HepG2 (cell line): ENCODE measurements around the gene CASS4. TPM values are rescaled to one million over a fixed set of nuclear protein-coding genes. Genes with fewer than 3 reads are reported as not detected.

ENCODE experiments used
- ATF6 ChIP-seq: sonication (generic); formaldehyde crosslinking; conservative IDR thresholded peaks from 2 replicates; pipeline ENCODE4 v1.4.0; 2020; ENCODE audit warnings: missing genetic modification reagents
- BCL6 ChIP-seq: IDR thresholded peaks from 2 replicates; pipeline ENCODE4 v1.6.1; 2016; ENCODE audit warnings: missing genetic modification reagents, missing compliant biosample characterization
- CBX2 ChIP-seq, 2 experiments: fragments of 200-600 bp in 1 of 2; sonication (generic); formaldehyde crosslinking in 1 of 2; IDR thresholded peaks; 2 replicates each; pipeline versions ENCODE4 v1.7.0 to v1.8.1; 2018 to 2022; ENCODE audit warnings: low read depth in 2 of 2, low read length in 1 of 2, mild to moderate bottlenecking in 1 of 2, missing genetic modification reagents in 1 of 2
- CC2D1A ChIP-seq: sonication (generic); formaldehyde crosslinking; IDR thresholded peaks from 2 replicates; pipeline ENCODE4 v1.8.1; 2023; ENCODE audit warnings: mild to moderate bottlenecking, missing genetic modification reagents
- ETV5 ChIP-seq: IDR thresholded peaks from 2 replicates; pipeline ENCODE4 v1.6.1; 2018; ENCODE audit warnings: missing biosample characterization, missing genetic modification reagents, inconsistent platforms, borderline replicate concordance
- HOXA3 ChIP-seq: sonication (generic); formaldehyde crosslinking; IDR thresholded peaks from 2 replicates; pipeline ENCODE4 v1.5.0; 2020; ENCODE audit warnings: missing genetic modification reagents
- HOXA7 ChIP-seq: sonication (generic); formaldehyde crosslinking; IDR thresholded peaks from 2 replicates; pipeline ENCODE4 v1.8.1; 2022; ENCODE audit warnings: mild to moderate bottlenecking, missing genetic modification reagents, moderate library complexity
- IRF2 ChIP-seq: IDR thresholded peaks from 2 replicates; pipeline ENCODE4 v1.6.1; 2018; ENCODE audit warnings: missing genetic modification reagents, missing compliant biosample characterization
- NFKBIZ ChIP-seq: IDR thresholded peaks from 2 replicates; pipeline ENCODE4 v1.6.1; 2018; ENCODE audit warnings: missing genetic modification reagents, missing compliant biosample characterization
- RARG ChIP-seq: sonication (generic); formaldehyde crosslinking; IDR thresholded peaks from 2 replicates; pipeline ENCODE4 v1.4.0; 2020; ENCODE audit warnings: low read depth, mild to moderate bottlenecking, missing genetic modification reagents
- RBAK ChIP-seq: sonication (generic); formaldehyde crosslinking; IDR thresholded peaks from 2 replicates; pipeline ENCODE4 v1.5.1; 2020; ENCODE audit warnings: mild to moderate bottlenecking, missing genetic modification reagents
- RCOR2 ChIP-seq: IDR thresholded peaks from 2 replicates; pipeline ENCODE4 v1.6.1; 2016; ENCODE audit warnings: missing biosample characterization, missing genetic modification reagents
- SKI ChIP-seq: fragments of 450-650 bp; IDR thresholded peaks from one replicate; pipeline ENCODE4 v1.6.1; 2018; ENCODE audit warnings: mild to moderate bottlenecking; ENCODE audit not compliant: partially characterized antibody
- SRF ChIP-seq: IDR thresholded peaks from 2 replicates; pipeline ENCODE4 v1.6.1; 2011; ENCODE audit warnings: mild to moderate bottlenecking, low read depth, low read length, moderate library complexity
- TFAP4 ChIP-seq: sonication (generic); IDR thresholded peaks from 2 replicates; pipeline ENCODE4 v1.6.1; 2016; ENCODE audit warnings: low read depth, borderline replicate concordance
- U2AF1 ChIP-seq: fragments of 200-400 bp; formaldehyde crosslinking; optimal IDR thresholded peaks from 2 replicates; pipeline ENCODE3; 2017; ENCODE audit warnings: mild to moderate bottlenecking, low read depth, low read length
- ZIK1 ChIP-seq: sonication (generic); formaldehyde crosslinking; IDR thresholded peaks from 2 replicates; pipeline ENCODE4 v1.5.0; 2020; ENCODE audit warnings: mild to moderate bottlenecking, low read depth, missing genetic modification reagents, borderline replicate concordance
- ZMYM3 ChIP-seq: sonication (generic); formaldehyde crosslinking; IDR thresholded peaks from 2 replicates; pipeline ENCODE4 v1.5.1; 2020; ENCODE audit warnings: mild to moderate bottlenecking, missing genetic modification reagents
- ZNF703 ChIP-seq: sonication (generic); formaldehyde crosslinking; IDR thresholded peaks from 2 replicates; pipeline ENCODE4 v1.5.1; 2020; ENCODE audit warnings: missing genetic modification reagents, mild to moderate bottlenecking, moderate library complexity, borderline replicate concordance
- polyA plus RNA-seq, 8 experiments: library from polyadenylated mRNA; depleted of rRNA in 3 of 8; stranded (reverse) in 7 of 8; unstranded in 1 of 8; fragments of >200 nt; fragmentation: Illumina TruSeq in 4 of 8; extraction: Trizol in 4 of 8; gene quantifications; 2 replicates each; pipeline versions ENCODE4 v1.2.1 to v1.2.3, GENCODE V29; 2011 to 2016; ENCODE audit warnings: low read depth in 4 of 8, missing spikeins in 1 of 8, mixed read lengths in 1 of 8; ENCODE audit not compliant: insufficient read depth in 1 of 8
- total RNA-seq, 5 experiments: library from RNA; depleted of rRNA; stranded (reverse); fragments of >200 nt; fragmentation: Illumina TruSeq; extraction: Trizol; gene quantifications; 2 replicates each; pipeline ENCODE4 v1.2.3, GENCODE V29; 2016; ENCODE audit warnings: low read depth in 1 of 5
- TF ChIP-seq, protein P1 (sequence below): sonication (generic); formaldehyde crosslinking; IDR thresholded peaks from 2 replicates; pipeline ENCODE4 v1.4.0; 2020; ENCODE audit warnings: low read depth, mild to moderate bottlenecking, missing genetic modification reagents
- TF ChIP-seq, protein P2 (sequence below): sonication (generic); formaldehyde crosslinking; conservative IDR thresholded peaks from 2 replicates; pipeline ENCODE4 v1.5.0; 2020; ENCODE audit warnings: missing genetic modification reagents

CASS4 gene
- total and polyA plus RNA-seq, 2 of the 13 experiments (the other 11 are each of a cell fraction or from before 2014, with no cell fraction given): 0.17 to 0.49 TPM

DNA sequence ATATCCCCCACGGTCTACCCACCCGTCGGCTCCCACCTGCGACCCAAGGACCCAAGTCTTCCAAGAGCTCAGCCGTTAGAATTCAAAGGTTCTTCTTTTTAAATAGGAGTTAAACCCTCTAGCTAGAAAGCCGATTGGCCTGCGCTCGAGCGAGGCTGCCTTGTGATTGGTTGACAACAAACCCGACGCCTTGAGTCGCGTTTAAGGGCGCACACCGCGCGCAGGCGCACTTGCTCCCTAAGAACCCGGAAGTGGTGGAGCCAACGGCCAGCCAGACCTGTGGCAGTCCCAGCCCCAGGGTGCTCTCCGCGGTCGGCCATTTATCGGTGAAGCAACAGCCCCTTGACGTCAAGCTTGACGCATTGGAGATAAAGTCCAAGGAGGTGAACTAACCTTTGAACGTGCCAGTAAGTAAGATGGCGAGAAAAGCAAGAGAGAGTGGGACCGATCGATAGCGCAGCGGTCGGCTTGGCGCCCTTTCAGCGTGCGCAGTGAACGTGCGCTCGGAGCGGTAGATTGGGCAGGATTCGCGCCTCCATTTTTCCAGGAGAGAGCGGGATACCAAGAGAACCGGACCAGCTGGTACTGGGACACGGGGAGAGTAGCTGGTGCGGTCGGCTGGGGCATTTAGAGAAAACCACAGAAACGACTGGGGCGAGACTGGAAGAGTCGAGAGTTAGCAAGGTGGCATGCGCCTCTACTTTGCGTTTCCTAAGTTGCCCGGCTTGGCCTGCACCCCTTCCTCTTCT, 19.8 kb upstream of the CASS4 start, which contains the start of the genes AURKA and CSTF1 (continued):
- TF ChIP-seq HOXA3 (CRISPR knock-in tag): peak; percentile 100
- peak; percentile 98 for TF ChIP-seq NFKBIZ (CRISPR knock-in tag)
- peak; percentile 99 for TF ChIP-seq CC2D1A (CRISPR knock-in tag)
- TF ChIP-seq SKI: peak; percentile 77
- TF ChIP-seq, protein P1, sequence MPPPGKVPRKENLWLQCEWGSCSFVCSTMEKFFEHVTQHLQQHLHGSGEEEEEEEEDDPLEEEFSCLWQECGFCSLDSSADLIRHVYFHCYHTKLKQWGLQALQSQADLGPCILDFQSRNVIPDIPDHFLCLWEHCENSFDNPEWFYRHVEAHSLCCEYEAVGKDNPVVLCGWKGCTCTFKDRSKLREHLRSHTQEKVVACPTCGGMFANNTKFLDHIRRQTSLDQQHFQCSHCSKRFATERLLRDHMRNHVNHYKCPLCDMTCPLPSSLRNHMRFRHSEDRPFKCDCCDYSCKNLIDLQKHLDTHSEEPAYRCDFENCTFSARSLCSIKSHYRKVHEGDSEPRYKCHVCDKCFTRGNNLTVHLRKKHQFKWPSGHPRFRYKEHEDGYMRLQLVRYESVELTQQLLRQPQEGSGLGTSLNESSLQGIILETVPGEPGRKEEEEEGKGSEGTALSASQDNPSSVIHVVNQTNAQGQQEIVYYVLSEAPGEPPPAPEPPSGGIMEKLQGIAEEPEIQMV (CRISPR knock-in tag): peak; percentile 99
- TF ChIP-seq IRF2 (CRISPR knock-in tag): peak; percentile 99
- TF ChIP-seq U2AF1: peak; percentile 83
- TF ChIP-seq SRF: peak; percentile 97
- peak; percentile 80 for TF ChIP-seq ETV5 (CRISPR knock-in tag)
- peak; percentile 75 for TF ChIP-seq TFAP4
- TF ChIP-seq RCOR2: peak; percentile 98
- peak; percentile 91 for TF ChIP-seq ZMYM3
- TF ChIP-seq, protein P2, sequence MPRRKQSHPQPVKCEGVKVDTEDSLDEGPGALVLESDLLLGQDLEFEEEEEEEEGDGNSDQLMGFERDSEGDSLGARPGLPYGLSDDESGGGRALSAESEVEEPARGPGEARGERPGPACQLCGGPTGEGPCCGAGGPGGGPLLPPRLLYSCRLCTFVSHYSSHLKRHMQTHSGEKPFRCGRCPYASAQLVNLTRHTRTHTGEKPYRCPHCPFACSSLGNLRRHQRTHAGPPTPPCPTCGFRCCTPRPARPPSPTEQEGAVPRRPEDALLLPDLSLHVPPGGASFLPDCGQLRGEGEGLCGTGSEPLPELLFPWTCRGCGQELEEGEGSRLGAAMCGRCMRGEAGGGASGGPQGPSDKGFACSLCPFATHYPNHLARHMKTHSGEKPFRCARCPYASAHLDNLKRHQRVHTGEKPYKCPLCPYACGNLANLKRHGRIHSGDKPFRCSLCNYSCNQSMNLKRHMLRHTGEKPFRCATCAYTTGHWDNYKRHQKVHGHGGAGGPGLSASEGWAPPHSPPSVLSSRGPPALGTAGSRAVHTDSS (CRISPR knock-in tag): no peak
- peak; percentile 79 for TF ChIP-seq BCL6 (CRISPR knock-in tag)
- TF ChIP-seq ZIK1 (CRISPR knock-in tag): peak; percentile 96; the same call in 1 of the 2 replicates
- TF ChIP-seq CBX2 (IDR thresholded peaks at IDR 0.05; ENCODE audit: low read depth, low read length): no peak
- TF ChIP-seq CBX2 (CRISPR knock-in tag; IDR thresholded peaks at IDR 0.05; ENCODE audit: low read depth): peak; percentile 98
- 0 out of 2 replicates have a peak, but pooled peaks have one; percentile 46 for TF ChIP-seq RBAK
- peak; percentile 87 for TF ChIP-seq ZNF703 (CRISPR knock-in tag)
- 0 out of 2 replicates have a peak, but pooled peaks have one; percentile 31 for TF ChIP-seq RARG (CRISPR knock-in tag)
- TF ChIP-seq ATF6 (CRISPR knock-in tag): peak; percentile 87
- TF ChIP-seq HOXA7 (CRISPR knock-in tag): 0 out of 2 replicates have a peak, but pooled peaks have one; percentile 74
